IPS-18a (cell line): Measurements from ENCODE around the gene PEX10.

Experiments
- H3K27ac ChIP-seq: one replicate; pipeline ENCODE4 v1.5.1; 2013; ENCODE audit warnings: low read length
- H3K27me3 ChIP-seq: one replicate; pipeline ENCODE4 v1.6.1; 2013; ENCODE audit warnings: mild to moderate bottlenecking, low read length; ENCODE audit not compliant: control insufficient read depth, insufficient read depth
- H3K36me3 ChIP-seq: one replicate; pipeline ENCODE4 v1.6.1; 2013; ENCODE audit warnings: low read depth, low read length; ENCODE audit not compliant: control insufficient read depth
- H3K4me1 ChIP-seq: one replicate; pipeline ENCODE4 v1.6.1; 2013; ENCODE audit warnings: low read depth, low read length; ENCODE audit not compliant: control insufficient read depth
- H3K4me3 ChIP-seq: one replicate; pipeline ENCODE4 v1.5.1; 2013; ENCODE audit warnings: low read length
- H3K9ac ChIP-seq: one replicate; pipeline ENCODE4 v1.6.1; 2013; ENCODE audit warnings: mild to moderate bottlenecking, low read length, moderate library complexity
- H3K9me3 ChIP-seq: one replicate; pipeline ENCODE4 v1.6.1; 2013; ENCODE audit warnings: low read depth, low read length; ENCODE audit not compliant: control insufficient read depth

The PEX10 gene

GRCh38 chr1:2451741-2452140 is 39.4 kb upstream of the PEX10 start:
- Histone ChIP-seq H3K36me3 (no peaks in the 10 kb centered on the region), H3K9ac (no peak overlapping the region), H3K9me3 (no peaks in the 10 kb centered on the region), H3K27me3 (no peaks in the 10 kb centered on the region), H3K4me1 (peaks cover 12% of the 10 kb centered on the region), H3K4me3 (no peak overlapping the region), H3K27ac (no peak overlapping the region)

- Histone ChIP-seq H3K9ac (no peak overlapping the region), H3K27me3 (peaks cover 4% of the 10 kb centered on the region), H3K4me1 (peaks cover 14% of the 10 kb centered on the region), H3K36me3 (no peaks in the 10 kb centered on the region), H3K4me3 (no peak overlapping the region), H3K27ac (no peak overlapping the region), H3K9me3 (no peaks in the 10 kb centered on the region)
Measured at GRCh38 chr1:2449636-2450454, 37.5 kb upstream of the PEX10 start.

GRCh38 chr1:2448098-2448445 is 35.7 kb upstream of the PEX10 start:
- no peaks in the 10 kb centered on the region for H3K36me3 ChIP-seq
- no peak overlapping the region for H3K27ac ChIP-seq
- no peak overlapping the region for H3K4me3 ChIP-seq
- peaks cover 19% of the 10 kb centered on the region for H3K27me3 ChIP-seq
- H3K4me1 ChIP-seq, result peaks cover 14% of the 10 kb centered on the region
- no peaks in the 10 kb centered on the region for H3K9me3 ChIP-seq
- no peak overlapping the region for H3K9ac ChIP-seq

- H3K27ac ChIP-seq, result no peak overlapping the region
- no peak overlapping the region for H3K9ac ChIP-seq
Measured at GRCh38 chr1:2447276-2448097, 35.1 kb upstream of the PEX10 start.

GRCh38 chr1:2446861-2447260 is 34.5 kb upstream of the PEX10 start:
- H3K27ac ChIP-seq, result no peak overlapping the region
- H3K4me3 ChIP-seq, result no peak overlapping the region
- H3K27me3 ChIP-seq, result peaks cover 32% of the 10 kb centered on the region

More at GRCh38 chr1:2447276-2448097, 35.1 kb upstream of the PEX10 start:
- Histone ChIP-seq H3K36me3 (no peaks in the 10 kb centered on the region), H3K9me3 (no peaks in the 10 kb centered on the region), H3K4me1 (peaks cover 14% of the 10 kb centered on the region), H3K4me3 (no peak overlapping the region), H3K27me3 (peaks cover 25% of the 10 kb centered on the region)

GRCh38 chr1:2446394-2446793 is 34.0 kb upstream of the PEX10 start:
- no peak overlapping the region for H3K27ac ChIP-seq
- peak overlapping the region; percentile 7 for H3K9ac ChIP-seq
- no peaks in the 10 kb centered on the region for H3K9me3 ChIP-seq
- H3K4me1 ChIP-seq, result peaks cover 14% of the 10 kb centered on the region
- no peaks in the 10 kb centered on the region for H3K36me3 ChIP-seq
- H3K4me3 ChIP-seq, result no peak overlapping the region
- peaks cover 36% of the 10 kb centered on the region for H3K27me3 ChIP-seq

More at GRCh38 chr1:2446861-2447260, 34.5 kb upstream of the PEX10 start:
- Histone ChIP-seq H3K9me3 (no peaks in the 10 kb centered on the region), H3K4me1 (peaks cover 14% of the 10 kb centered on the region), H3K36me3 (no peaks in the 10 kb centered on the region), H3K9ac (peak overlapping the region; percentile 7)

- Histone ChIP-seq H3K27ac (no peak overlapping the region), H3K4me3 (no peak overlapping the region), H3K9me3 (no peaks in the 10 kb centered on the region), H3K27me3 (peaks cover 37% of the 10 kb centered on the region), H3K4me1 (peaks cover 14% of the 10 kb centered on the region), H3K36me3 (no peaks in the 10 kb centered on the region), H3K9ac (no peak overlapping the region)
Measured at GRCh38 chr1:2445823-2446215, 33.5 kb upstream of the PEX10 start.

GRCh38 chr1:2445162-2445822 is 32.9 kb upstream of the PEX10 start:
- Histone ChIP-seq H3K36me3 (no peaks in the 10 kb centered on the region), H3K4me3 (no peak overlapping the region), H3K27ac (no peak overlapping the region), H3K9ac (no peak overlapping the region), H3K9me3 (no peaks in the 10 kb centered on the region), H3K27me3 (peaks cover 37% of the 10 kb centered on the region), H3K4me1 (peaks cover 14% of the 10 kb centered on the region)

GRCh38 chr1:2444138-2444591 is 31.8 kb upstream of the PEX10 start:
- H3K36me3 ChIP-seq, result no peaks in the 10 kb centered on the region
- H3K4me3 ChIP-seq, result no peak overlapping the region
- no peak overlapping the region for H3K27ac ChIP-seq
- peaks cover 14% of the 10 kb centered on the region for H3K4me1 ChIP-seq
- no peaks in the 10 kb centered on the region for H3K9me3 ChIP-seq
- no peak overlapping the region for H3K9ac ChIP-seq
- peaks cover 37% of the 10 kb centered on the region for H3K27me3 ChIP-seq

- Histone ChIP-seq H3K27me3 (peaks cover 37% of the 10 kb centered on the region), H3K4me3 (no peak overlapping the region), H3K27ac (no peak overlapping the region), H3K4me1 (peaks cover 14% of the 10 kb centered on the region), H3K9me3 (no peaks in the 10 kb centered on the region), H3K36me3 (no peaks in the 10 kb centered on the region), H3K9ac (no peak overlapping the region)
Measured at GRCh38 chr1:2443277-2444137, 31.1 kb upstream of the PEX10 start.

- no peak overlapping the region for H3K27ac ChIP-seq
- H3K27me3 ChIP-seq, result peaks cover 37% of the 10 kb centered on the region
- H3K9me3 ChIP-seq, result no peaks in the 10 kb centered on the region
- H3K4me3 ChIP-seq, result no peak overlapping the region
- peaks cover 12% of the 10 kb centered on the region for H3K4me1 ChIP-seq
- H3K9ac ChIP-seq, result no peak overlapping the region
- no peaks in the 10 kb centered on the region for H3K36me3 ChIP-seq
Measured at GRCh38 chr1:2442661-2443060, 30.3 kb upstream of the PEX10 start.
